GM19043 (cell line): ENCODE data around the gene CDCP2.

Experiments
- ATAC-seq: cut with Tn5 transposase; IDR thresholded peaks from one replicate; pipeline ENCODE4 v1.9.1; 2021; ENCODE audit warnings: low read depth; ENCODE audit not compliant: unreplicated experiment

The CDCP2 gene

DNA sequence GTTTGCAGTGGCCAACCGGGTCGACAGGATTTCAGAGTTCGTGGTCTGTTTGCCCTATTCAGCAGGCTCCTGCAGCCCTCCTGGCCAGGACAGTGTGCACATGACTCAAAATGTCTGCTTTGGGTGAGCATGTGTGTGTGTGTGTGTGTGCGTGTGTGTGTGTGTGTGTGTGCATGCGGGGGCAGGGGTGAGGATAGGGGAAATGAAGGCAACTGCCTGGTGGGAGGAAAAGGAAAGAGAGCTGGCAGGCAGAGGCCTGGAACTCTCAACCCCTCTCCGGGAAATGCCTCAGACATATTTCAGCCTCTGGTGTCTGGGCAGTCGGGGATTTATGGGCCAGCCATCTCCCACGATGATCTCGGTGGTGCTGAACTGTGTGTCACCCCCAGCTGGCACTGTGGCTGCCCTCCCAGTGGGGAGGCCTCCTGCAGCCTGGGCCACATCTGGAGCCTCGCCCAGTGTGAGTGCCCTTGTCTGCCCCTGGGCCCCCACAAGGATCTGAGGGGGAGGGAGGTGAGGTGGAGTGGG is 15.2 kb downstream of the CDCP2 start:
- ATAC-seq: no peak

- no peak for ATAC-seq
Observed at GRCh38 chr1:54136963-54137533, 15.8 kb downstream of the CDCP2 start.

DNA sequence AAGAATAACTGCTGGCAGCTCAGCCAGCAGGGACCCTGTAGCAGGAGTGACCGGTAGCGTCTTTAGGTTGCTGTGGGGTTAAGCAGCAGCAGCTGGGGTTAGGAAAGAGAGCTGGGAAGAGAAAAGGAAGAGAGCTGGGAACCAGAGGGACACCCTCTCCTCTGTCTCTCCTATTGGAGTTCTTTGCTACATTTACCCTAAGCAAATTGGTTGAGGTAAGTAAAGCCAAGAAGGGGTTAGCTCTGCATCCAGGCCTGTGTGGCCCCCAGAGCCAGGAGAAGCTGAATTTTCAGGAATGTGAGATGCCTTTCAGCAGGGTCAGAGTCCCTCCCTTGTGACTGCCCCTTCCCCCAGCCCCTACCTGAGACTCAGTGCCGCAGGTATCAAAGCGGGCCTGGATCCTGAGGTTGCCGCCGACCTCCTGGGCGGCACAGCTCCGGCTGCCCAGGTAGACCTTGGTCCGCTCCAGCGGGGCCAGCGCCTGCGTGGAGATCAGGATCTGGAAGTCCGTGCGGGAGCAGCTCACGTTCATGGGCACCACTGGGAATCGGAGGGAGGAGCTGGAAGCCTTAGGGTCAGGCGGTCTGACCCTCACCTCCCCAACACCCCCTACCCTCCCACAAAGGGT is 16.4 kb downstream of the CDCP2 start:
- ATAC-seq: no peak

GRCh38 chr1:54135436-54136120 is 17.2 kb downstream of the CDCP2 start:
- no peak for ATAC-seq

DNA sequence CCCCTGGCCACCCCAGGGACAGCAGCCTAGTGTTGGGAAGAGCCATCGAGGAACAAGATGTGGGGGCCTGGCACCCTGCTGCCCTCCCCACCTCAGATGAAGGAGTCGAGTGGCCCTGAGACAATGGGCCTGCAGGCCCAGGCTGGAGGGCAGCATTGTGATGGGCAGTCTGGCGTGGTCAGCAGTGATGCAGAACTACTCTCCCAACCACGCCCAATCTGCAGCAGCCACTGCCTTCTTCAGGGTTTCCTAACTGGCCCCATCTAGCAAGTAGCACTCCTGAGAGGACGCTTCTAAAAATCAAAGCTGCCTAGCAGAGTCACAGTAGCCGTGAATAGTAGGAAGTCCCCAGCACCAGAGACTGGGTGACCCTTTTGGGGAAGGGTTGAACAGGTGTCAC is 18.5 kb downstream of the CDCP2 start:
- no peak for ATAC-seq

- ATAC-seq: no peak
Observed at GRCh38 chr1:54132495-54132894, 20.3 kb downstream of the CDCP2 start.

DNA sequence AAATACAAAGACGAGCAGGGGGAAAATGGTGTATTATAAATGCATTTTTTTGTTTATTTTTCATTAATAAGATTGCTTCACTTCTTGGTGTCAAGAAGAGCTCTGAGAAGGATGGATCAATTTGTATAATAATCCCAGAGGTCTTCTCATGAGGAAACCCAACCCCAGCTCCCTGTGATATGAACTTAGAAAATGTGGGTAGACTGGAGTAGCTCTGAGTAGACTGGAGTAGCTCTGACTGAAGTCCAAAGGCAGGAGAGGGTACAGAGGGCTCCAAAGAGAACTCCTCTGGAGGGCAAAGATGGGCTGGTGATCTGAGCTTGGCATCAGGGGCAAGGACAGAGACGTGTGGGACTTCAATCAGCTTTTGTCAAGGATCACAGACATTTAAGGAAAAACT is 21.4 kb downstream of the CDCP2 start:
- ATAC-seq: no peak

GRCh38 chr1:54129858-54130257 is 22.9 kb downstream of the CDCP2 start:
- ATAC-seq: no peak

GRCh38 chr1:54127594-54128300 is 25.1 kb downstream of the CDCP2 start:
- ATAC-seq: no peak

GRCh38 chr1:54126271-54126815 is 26.5 kb downstream of the CDCP2 start:
- no peak for ATAC-seq

- ATAC-seq: no peak
Observed at GRCh38 chr1:54125386-54126070, 27.3 kb downstream of the CDCP2 start.

DNA sequence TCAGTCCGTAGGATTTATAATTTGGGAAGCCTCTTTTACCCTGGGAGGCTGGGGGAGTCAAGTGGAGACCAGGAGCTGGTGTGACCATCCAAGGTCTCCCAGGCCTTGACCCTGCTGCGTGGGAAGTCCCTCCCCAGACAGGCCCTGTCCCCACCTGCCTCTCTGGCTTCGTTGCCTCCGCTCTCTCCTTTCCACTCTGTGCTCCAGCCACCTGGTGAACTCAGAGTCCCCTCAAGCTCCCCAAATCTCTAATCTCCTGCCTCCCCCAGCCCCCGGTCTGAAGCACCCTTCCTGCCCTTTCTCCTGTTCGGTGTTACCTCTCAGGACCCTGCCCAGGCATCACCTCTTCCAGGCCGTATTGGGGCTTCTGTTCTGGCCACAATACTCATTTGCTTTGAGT is 27.9 kb downstream of the CDCP2 start:
- ATAC-seq: no peak

GRCh38 chr1:54124472-54124871 is 28.3 kb downstream of the CDCP2 start:
- no peak for ATAC-seq

DNA sequence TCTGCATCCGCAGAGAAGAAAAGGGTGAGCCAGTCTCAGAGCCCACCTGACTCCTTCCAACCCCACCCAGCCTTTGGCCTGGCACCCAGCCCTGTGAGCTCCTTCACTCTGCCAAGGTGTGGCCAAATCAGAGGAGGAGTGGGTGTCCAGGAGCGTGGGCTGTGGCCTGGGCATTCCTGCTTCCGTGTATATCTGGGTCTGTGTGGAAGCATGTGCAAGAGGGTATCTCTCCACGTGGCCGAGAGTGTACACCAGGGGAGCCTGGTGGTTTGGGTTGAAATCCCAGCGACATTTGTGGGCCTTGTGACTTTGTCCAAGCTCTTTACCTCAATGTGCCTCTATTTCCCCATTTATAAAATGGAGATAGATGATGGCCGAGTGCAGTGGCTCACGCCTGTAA is 29.8 kb downstream of the CDCP2 start:
- ATAC-seq: no peak

GRCh38 chr1:54122135-54122751 is 30.6 kb downstream of the CDCP2 start:
- no peak for ATAC-seq

DNA sequence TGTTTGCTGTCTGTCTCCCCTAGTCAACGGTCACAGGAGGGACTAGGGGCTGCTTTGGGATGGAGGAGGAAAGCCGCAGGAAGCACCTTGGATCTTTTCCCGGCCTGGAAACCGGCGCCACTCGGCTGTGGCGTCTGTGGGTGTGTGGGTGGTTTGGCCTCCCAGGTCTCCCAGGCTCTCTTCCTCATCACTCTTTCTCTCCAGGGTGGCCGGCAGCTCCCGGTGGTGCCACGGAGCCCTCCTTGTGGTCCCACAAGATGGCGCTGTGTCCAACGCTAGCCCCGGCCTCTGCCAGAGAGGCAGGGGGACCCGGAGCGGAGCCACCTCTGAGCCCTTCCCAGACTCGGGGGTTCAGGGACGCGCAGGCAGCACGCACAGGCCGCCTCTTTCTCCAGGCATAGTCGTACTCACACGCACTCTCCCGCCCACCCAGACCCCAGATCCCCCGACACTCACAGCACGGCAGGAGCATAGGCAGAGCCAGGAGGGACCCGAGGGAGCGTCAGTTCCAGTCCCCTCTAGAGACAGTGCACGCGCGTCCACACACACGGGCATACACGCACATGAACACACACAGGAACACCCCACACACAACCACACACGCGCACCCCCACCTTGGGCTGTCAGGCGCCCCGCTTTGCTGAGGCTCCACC is 31.2 kb downstream of the CDCP2 start:
- ATAC-seq: peak; percentile 59

DNA sequence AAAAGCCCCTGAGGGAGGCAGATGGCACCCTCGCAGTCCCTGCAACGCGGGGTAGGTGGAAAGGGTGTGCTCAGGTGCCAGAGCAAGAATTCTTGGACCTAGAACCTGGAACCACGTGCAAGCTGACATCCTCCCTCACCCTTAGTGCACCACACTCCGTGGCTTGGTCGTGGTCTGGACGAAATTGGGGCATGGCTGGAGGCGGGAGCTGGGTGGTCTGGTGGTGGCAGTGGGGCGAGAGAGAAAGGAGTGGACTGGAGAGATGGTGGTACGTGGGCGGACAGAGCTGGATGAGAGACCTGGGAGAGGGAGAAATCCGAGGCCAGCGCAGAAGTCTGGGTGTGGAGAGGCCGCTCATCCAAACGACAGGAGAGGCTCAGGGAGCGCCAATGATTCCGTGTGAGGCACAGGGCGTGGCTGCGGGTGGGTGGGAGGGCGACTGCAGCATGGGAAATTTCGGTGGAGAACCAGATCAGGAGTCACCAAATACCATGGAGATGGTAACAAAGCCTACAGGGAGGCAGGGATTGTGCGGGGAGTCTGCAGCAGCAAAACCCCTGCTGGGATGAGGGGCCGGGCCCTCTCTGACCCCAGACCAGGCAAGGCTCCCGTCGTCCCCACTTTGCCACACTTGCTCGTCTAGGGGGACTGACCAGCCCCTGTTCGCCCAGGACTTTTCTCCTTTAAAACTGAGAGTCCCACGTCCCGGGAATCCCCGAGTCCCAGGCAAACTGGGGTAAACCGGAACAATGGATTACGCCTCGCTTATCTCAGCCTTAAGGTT is 31.9 kb downstream of the CDCP2 start:
- ATAC-seq: no peak

- ATAC-seq: no peak
Observed at GRCh38 chr1:54120018-54120697, 32.6 kb downstream of the CDCP2 start.
